ENCODE data around the gene LSS.

The LSS gene

GRCh38 chr21:46195595-46196195, 32.9 kb downstream of the LSS start:
- peak; percentile 52 for DNase-seq (ENCODE audit: low spot score)
- no peak overlapping the region for H3K4me3 ChIP-seq
- TF ChIP-seq CTCF (IDR thresholded peaks at IDR 0.05), result no peak
- no peak overlapping the region for H3K27ac ChIP-seq

- Histone ChIP-seq H3K27ac (no peak overlapping the region), H3K4me3 (no peak overlapping the region)
- no peak for DNase-seq (ENCODE audit: low spot score)
- no peak for TF ChIP-seq CTCF (IDR thresholded peaks at IDR 0.05)
These were observed 33.9 kb downstream of the LSS start for GRCh38 chr21:46194374-46195334.

- TF ChIP-seq CTCF (IDR thresholded peaks at IDR 0.05), result no peak
- H3K4me3 ChIP-seq, result no peak overlapping the region
- DNase-seq (ENCODE audit: low spot score), result no peak
These were observed 34.7 kb downstream of the LSS start for GRCh38 chr21:46193829-46194373.

GRCh38 chr21:46191686-46192575, 36.6 kb downstream of the LSS start:
- DNase-seq (ENCODE audit: low spot score), result peak; percentile 64
- no peak for TF ChIP-seq CTCF (IDR thresholded peaks at IDR 0.05)
- H3K4me3 ChIP-seq, result no peak overlapping the region
- no peak overlapping the region for H3K27ac ChIP-seq

More at GRCh38 chr21:46193829-46194373, 34.7 kb downstream of the LSS start:
- H3K27ac ChIP-seq, result no peak overlapping the region

GRCh38 chr21:46191257-46191685, 37.3 kb downstream of the LSS start:
- no peak overlapping the region for H3K4me3 ChIP-seq
- DNase-seq (ENCODE audit: low spot score), result peak; percentile 68
- peak overlapping the region in 1 of 2 donors; percentile 42 for H3K27ac ChIP-seq
- no peak for TF ChIP-seq CTCF (IDR thresholded peaks at IDR 0.05)

- Histone ChIP-seq H3K4me3 (no peak overlapping the region), H3K27ac (peak overlapping the region in 1 of 2 donors; percentile 42)
- no peak for TF ChIP-seq CTCF (IDR thresholded peaks at IDR 0.05)
- peak; percentile 71 for DNase-seq (ENCODE audit: low spot score)
These were observed 38.0 kb downstream of the LSS start for GRCh38 chr21:46190491-46191131.
